Measurements from ENCODE around the gene HEXIM2. TPM values are rescaled to one million over a fixed set of nuclear protein-coding genes. Genes with fewer than 3 reads are reported as not detected.

HEXIM2 gene
- total and polyA plus RNA-seq, 2 of the 13 experiments (the other 11 are each of a cell fraction or from before 2014, with no cell fraction given), result 27.1 to 32.4 TPM

DNA sequence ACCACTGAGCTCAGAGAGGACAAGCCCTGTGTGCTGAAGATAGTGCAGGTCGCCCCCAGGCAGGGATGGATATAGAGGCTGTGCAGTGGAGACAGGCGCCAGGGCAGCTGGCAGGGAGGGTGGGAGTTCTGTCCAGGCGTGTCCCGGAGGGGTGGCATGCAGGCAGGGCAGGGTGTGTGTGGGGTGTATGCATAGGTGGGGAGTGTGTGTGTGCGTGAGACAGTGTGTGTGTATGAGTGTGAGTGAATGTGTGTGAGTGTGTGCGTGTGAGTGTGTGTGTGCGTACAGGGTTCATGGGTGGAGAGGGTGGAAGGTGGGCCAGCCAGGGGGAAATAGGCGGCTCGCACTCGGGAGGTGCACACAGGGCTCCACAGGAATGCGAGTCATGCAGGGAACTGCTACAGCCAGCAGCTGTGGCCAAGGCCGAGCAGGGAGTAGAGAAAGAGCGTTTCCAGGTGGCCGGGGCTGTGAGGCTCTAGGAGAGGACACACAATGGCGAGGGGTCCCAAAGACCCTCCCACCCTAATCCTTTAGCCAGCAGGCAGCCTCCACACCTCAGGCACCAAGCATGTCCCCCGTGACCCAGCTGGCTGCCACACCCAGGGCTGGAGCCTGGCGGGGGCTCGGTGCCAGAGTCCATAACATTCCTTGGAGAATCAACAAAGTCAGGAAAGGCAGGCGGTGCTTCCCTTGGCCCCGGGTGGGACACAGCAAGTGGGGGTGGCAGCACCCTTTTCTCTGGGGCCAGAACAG is 34.0 kb upstream of the HEXIM2 start (continued):
- TF ChIP-seq CENPBD1 (CRISPR knock-in tag; IDR thresholded peaks at IDR 0.05; ENCODE audit: borderline replicate concordance, low read depth) (no peak), NFAT5 (CRISPR knock-in tag; IDR thresholded peaks at IDR 0.05) (no peak), CHCHD3 (CRISPR knock-in tag; IDR thresholded peaks at IDR 0.05) (peak; percentile 69; the same call in 1 of the 2 replicates), IRF9 (CRISPR knock-in tag; IDR thresholded peaks at IDR 0.05; ENCODE audit: borderline replicate concordance) (0 out of 2 replicates have a peak, but pooled peaks have one; percentile 22), NFYC (CRISPR knock-in tag; IDR thresholded peaks at IDR 0.05) (no peak), HNRNPUL1 (IDR thresholded peaks at IDR 0.05; ENCODE audit: low read depth, low read length) (no peak), CENPX (CRISPR knock-in tag; IDR thresholded peaks at IDR 0.05) (no peak), GLI4 (CRISPR knock-in tag; IDR thresholded peaks at IDR 0.05; ENCODE audit: borderline replicate concordance) (no peak), ISL2 (CRISPR knock-in tag; IDR thresholded peaks at IDR 0.05) (no peak), ZNF543 (CRISPR knock-in tag; IDR thresholded peaks at IDR 0.05) (peak; percentile 53), BHLHE40 (IDR thresholded peaks at IDR 0.05; ENCODE audit: low read length) (peak; percentile 55; the same call in 1 of the 2 replicates)
- TF ChIP-seq, protein P1, sequence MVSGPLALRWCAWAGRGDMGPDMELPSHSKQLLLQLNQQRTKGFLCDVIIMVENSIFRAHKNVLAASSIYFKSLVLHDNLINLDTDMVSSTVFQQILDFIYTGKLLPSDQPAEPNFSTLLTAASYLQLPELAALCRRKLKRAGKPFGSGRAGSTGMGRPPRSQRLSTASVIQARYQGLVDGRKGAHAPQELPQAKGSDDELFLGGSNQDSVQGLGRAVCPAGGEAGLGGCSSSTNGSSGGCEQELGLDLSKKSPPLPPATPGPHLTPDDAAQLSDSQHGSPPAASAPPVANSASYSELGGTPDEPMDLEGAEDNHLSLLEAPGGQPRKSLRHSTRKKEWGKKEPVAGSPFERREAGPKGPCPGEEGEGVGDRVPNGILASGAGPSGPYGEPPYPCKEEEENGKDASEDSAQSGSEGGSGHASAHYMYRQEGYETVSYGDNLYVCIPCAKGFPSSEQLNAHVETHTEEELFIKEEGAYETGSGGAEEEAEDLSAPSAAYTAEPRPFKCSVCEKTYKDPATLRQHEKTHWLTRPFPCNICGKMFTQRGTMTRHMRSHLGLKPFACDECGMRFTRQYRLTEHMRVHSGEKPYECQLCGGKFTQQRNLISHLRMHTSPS (CRISPR knock-in tag; IDR thresholded peaks at IDR 0.05; ENCODE audit: low read depth), result peak; percentile 87
- TF ChIP-seq, protein P2, sequence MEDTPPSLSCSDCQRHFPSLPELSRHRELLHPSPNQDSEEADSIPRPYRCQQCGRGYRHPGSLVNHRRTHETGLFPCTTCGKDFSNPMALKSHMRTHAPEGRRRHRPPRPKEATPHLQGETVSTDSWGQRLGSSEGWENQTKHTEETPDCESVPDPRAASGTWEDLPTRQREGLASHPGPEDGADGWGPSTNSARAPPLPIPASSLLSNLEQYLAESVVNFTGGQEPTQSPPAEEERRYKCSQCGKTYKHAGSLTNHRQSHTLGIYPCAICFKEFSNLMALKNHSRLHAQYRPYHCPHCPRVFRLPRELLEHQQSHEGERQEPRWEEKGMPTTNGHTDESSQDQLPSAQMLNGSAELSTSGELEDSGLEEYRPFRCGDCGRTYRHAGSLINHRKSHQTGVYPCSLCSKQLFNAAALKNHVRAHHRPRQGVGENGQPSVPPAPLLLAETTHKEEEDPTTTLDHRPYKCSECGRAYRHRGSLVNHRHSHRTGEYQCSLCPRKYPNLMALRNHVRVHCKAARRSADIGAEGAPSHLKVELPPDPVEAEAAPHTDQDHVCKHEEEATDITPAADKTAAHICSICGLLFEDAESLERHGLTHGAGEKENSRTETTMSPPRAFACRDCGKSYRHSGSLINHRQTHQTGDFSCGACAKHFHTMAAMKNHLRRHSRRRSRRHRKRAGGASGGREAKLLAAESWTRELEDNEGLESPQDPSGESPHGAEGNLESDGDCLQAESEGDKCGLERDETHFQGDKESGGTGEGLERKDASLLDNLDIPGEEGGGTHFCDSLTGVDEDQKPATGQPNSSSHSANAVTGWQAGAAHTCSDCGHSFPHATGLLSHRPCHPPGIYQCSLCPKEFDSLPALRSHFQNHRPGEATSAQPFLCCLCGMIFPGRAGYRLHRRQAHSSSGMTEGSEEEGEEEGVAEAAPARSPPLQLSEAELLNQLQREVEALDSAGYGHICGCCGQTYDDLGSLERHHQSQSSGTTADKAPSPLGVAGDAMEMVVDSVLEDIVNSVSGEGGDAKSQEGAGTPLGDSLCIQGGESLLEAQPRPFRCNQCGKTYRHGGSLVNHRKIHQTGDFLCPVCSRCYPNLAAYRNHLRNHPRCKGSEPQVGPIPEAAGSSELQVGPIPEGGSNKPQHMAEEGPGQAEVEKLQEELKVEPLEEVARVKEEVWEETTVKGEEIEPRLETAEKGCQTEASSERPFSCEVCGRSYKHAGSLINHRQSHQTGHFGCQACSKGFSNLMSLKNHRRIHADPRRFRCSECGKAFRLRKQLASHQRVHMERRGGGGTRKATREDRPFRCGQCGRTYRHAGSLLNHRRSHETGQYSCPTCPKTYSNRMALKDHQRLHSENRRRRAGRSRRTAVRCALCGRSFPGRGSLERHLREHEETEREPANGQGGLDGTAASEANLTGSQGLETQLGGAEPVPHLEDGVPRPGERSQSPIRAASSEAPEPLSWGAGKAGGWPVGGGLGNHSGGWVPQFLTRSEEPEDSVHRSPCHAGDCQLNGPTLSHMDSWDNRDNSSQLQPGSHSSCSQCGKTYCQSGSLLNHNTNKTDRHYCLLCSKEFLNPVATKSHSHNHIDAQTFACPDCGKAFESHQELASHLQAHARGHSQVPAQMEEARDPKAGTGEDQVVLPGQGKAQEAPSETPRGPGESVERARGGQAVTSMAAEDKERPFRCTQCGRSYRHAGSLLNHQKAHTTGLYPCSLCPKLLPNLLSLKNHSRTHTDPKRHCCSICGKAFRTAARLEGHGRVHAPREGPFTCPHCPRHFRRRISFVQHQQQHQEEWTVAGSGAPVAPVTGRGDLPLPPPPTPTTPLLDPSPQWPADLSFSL (CRISPR knock-in tag; IDR thresholded peaks at IDR 0.05), result no peak; the same call in none of the 2 replicates
